Measurements from ENCODE around the gene ZNF213.
A peak's percentile ranks its signal among the peaks of the same experiment; 100 is the strongest.

ZNF213 gene

DNA sequence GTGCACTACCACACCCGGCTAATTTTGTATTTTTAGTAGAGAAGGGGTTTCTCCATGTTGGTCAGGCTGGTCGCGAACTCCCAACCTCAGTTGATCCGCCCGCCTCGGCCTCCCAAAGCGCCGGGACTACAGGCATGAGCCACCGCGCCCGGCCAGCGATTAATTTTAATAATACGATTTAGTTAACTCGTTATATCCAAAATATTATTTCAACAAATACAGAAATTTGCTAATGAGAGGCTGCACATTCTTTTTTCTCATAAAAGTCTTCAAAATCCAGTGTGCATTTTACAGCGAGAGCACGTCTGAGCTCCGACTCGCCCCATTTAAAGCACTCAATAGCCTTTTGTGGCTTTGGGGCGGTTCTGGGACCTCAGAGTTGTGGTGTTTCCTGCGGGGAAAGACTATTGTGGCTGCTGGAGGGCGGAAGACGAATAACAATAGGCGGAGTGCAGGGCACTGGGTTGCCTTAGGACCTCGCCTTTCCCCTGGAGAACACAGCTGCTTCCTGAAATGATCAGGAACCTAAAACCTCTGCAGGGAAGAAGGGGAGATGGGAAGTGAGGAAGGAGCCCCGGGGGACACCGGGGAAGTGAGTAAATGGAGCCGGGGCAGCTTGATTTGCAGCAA, 32.9 kb upstream of the ZNF213 start:
- peak in 1 of 2 donors; percentile 5 for DNase-seq

DNA sequence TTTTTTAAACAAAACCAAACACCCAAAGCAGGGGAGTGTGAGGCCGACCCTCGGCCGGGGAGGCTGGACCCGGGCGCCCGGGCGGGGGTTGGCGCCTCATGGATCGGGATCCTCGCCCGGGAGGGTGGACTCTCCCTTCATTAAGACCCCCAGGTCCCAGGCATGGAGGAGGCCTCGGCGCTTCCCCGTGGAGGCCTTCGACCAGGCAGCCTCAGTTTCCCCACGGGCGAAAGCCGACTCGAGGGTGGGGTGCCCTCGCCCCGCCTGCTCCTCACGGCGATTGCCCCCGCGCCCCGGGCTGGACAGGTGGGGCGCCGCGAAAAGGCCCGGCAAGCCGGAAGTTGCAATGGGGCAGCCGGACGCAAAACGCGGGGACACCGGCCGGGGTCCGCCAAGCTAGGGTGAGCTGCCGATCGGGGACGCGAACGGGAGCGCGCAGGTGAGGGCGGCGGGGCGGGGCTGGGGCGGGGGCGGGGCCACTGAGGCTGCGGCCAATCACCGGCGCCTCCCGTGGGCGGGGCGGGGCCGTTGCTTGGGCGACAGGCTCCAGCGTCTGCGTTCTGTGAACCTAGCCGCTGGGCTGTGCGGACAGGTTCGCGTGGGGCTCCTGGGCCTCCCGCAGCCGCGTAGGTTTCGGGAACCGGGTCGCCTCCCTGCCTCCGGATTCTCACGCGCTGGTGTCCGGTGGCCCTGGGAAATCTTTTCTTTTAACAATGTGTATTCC, 28.5 kb upstream of the ZNF213 start:
- peak; percentile 83 to 92 for DNase-seq

DNA sequence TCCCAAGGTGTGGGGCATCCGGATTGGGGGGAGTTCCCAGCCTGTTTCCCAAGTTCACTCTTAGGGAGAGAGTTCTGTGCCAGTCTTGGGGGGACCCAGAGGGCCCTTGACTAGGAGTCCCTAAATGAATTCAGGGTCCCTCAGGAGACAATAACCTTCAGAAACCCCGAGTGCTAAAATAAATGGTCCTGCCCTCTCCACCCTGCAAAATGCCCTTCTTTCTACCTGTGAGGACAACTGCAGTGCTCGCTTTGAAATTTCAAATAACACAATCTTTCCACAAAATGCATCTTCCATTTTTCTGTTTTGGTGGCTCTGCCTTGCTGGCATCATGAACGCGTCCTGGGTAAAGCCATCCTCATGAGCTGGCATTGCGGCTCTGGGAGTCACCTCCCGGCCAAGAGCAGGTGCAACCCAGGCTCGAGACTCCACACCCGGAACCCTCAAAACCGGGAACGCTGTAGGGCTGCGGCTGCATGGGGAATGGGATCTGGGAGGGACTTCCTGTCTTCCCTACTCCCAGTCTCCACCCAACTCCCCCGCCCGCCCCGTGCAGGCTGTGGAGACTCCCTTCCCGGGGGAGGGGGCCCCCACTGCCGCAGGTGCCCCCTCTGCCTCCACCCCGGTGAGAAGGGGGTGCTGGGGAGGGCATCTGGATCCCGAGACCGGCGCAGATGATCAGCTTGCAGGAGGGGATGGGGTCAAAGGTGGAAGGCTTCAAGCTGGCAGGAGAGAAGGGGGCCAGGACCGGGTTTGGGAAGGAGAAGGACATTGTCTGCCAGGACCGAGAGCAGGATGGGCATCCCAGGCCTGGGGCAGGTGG, 22.6 kb upstream of the ZNF213 start, which contains the start of gene ZNF205:
TSS of gene ZNF205 (plus strand) at position 529 of the 823 bp plus-strand sequence. CDS start 845 bp downstream, outside the sequence.
- peak; percentile 17 to 71 for DNase-seq

DNA sequence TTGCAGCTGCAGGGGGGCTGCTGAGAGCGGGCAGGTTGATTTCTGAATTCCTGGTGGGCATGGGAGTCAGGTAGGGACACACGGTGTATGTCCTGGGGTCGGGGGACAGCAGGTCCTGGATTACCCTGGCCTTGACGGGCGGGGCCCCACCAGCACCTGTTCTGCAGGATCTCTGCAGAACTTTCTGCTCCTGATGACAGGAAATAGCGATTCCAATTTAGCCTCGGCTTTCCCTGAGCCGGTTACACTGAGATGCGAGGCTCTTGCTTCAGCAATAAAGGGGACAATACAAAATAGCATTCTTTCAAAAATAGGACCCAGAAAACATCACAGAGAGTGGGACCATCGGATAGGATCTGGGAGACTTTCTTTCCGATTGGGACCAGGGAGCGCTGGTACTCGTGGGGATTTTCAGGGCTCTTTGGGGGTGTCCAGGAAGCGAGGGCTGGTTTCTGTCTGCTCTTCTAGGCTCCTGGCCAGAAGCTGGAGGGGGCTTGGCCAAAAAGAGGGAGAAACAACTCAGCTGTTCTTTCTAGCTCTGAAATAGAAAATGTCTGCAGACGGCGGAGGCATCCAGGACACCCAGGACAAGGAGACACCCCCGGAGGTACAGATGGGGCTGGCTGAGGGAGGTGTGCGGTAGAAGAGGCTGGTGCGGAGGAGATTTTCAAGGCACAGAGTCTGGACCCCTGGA, 21.8 kb upstream of the ZNF213 start:
- no peak for DNase-seq

DNA sequence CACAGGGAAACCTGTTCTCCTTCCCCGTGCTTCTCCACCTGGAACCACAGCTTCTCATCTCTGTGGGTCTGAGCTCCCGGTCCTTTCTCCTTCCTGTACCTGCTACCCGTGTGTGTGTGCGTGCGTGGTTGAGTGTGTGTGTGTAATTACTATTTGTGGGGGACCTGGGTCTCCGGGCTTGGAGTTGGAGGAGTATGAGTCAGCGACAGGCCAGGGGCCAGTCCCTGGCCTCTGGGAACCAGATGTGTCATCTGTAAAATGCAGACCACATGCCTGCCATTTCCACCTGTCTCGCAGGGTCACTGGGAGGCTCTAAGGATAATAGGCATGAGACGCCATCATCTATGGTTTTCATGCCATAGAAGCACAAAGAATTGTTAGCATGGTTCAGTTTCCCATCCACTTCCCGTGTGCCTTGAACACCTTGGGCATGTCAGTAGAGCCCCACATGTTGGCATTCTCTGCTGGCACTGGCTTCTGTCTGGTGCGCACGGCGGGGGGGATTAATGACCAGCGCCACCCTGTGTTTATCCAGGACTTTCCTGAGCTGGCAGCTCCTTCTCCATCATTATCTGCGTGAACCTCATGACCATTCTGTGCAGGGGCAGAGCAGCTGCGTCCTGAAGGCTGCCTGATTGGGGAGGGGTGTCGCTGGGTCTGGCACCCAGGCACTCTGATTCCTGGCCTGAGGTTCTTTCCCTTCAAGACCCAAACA, 20.9 kb upstream of the ZNF213 start:
- DNase-seq: no peak

DNA sequence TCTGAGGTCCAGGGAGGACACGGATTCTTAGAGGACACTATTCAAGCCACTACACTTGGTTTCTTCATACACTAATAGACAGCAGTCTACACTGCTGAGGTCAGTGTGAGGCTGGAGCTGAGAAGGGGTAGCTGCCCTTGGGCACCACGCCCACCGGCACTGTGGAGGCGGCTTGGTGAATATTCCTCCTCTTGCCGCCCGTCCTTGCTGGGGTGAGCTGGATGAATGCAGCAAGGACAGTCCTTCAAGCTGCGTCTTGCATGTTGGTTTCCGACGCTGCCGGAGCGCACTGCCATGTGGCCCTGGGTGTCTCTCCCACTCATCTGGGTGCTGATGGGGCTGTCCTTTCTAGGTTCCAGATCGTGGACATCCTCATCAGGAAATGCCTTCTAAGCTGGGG, 19.8 kb upstream of the ZNF213 start:
- DNase-seq: no peak

DNA sequence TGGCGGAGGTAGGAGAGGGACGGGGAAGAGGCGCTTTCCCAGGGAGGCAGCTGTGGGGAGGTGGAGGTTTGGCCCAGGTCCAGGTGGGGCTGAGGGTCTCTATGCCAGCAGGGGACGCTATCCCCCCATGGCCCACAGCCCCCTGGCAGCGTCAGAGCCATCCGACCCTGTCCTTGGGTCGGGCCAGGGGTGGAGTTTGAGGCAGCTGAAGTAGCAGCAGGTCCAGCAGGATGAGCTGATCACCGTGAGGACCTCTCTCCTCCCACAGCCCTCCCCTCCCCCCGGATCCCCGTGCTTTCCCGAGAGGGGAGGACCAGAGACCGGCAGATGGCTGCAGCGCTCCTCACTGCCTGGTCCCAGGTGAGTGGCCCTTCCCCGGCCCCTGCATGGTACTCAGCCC, 19.3 kb upstream of the ZNF213 start:
- DNase-seq: no peak

DNA sequence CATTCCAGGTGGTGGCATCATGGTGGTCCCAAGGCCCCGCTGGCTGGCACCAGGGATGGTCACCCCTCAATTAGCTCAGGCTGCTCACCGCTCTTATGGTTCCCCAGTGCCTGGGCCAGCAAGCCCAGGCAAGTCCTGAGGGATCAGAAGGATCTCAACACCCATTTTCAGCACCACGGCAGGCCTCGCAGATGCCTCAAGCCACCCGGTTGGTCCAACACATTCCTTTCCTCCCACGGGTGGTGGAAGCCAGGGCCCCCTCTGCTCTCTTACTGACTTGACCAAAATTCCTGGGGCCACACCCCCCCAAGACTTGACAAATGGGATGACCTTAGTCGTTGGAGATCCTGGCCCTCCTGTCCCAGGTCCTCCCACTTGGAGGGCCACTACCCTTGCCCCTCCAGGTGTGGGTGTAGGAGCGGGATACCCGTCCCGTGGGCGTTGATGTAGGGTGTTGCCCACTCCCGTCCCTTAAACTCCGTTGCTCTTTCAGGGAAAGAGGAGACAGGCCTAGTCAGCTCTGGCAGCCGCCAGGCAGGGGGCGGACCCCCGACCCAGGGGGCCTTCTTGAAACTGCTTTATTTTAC, 16.5 kb upstream of the ZNF213 start:
- no peak for DNase-seq

DNA sequence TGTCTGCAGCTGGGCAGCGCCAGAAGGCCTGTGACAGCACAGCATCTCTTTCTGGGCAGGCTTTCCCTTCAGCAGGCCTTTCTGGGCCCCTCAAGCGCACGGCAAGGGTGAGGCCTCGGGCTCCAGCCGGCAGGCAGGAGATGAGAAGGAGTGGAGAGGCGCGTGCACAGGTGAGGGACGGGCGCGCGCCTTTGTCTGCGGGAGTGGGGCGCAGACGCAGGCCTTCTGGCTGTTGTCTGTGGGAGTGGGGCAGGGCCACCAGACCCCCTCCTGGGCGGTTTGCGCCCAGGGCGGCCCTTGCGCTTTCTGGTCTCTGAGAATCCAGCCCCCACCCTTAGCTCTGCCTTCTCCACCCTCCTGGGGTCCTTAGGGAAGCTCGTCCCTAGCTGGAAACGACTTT, 16.0 kb upstream of the ZNF213 start:
- DNase-seq: no peak

DNA sequence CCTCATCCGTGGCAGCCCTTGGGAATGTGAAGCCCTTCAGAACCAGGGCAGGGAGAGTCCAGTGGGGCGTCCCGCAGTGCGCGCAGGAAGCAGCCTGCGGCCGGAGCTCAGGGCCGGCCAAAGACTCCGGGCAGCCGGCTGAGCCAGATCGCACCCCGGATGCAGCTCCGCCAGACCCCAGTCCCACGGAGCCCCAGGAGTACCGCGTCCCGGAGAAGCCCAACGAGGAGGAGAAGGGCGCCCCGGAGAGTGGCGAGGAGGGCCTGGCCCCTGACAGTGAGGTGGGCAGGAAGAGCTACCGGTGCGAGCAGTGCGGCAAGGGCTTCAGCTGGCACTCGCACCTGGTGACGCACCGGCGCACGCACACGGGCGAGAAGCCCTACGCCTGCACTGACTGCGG, 15.5 kb upstream of the ZNF213 start:
- DNase-seq: no peak

DNA sequence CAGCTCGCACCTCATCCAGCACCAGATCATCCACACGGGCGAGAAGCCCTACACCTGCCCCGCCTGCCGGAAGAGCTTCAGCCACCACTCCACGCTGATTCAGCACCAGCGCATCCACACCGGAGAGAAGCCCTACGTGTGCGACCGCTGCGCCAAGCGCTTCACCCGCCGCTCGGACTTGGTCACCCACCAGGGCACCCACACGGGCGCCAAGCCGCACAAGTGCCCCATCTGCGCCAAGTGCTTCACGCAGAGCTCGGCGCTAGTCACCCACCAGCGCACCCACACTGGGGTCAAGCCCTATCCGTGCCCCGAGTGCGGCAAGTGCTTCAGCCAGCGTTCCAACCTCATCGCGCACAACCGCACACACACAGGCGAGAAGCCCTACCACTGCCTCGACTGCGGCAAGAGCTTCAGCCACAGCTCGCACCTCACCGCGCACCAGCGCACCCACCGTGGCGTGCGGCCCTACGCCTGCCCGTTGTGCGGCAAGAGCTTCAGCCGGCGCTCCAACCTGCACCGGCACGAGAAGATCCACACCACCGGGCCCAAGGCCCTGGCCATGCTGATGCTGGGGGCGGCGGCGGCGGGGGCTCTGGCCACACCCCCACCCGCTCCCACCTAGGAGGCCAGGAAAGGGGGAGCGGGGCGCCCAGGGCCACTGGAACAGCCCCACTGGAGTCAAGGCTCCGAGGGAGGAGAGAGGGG, 15.0 kb upstream of the ZNF213 start:
- no peak for DNase-seq

DNA sequence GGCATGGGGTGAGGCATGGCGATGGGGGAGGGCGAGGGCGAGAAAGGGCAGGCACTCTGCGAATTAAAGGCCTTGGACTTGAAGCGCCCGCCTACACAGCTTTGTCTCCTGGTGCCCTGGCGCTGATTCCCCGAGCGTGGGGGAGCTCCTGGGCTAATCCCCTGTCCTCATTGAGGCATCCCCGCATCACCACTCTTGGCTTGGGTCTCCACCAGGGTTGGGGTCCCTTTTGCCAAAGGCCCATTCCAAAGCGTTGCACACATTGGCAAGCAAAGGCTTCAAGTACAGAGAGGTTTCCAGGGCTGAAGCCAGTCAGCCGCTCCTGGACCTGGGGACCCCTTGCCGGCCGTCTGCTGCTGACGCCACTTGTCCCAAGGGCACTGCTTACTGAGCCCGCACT, 14.4 kb upstream of the ZNF213 start:
- no peak for DNase-seq

DNA sequence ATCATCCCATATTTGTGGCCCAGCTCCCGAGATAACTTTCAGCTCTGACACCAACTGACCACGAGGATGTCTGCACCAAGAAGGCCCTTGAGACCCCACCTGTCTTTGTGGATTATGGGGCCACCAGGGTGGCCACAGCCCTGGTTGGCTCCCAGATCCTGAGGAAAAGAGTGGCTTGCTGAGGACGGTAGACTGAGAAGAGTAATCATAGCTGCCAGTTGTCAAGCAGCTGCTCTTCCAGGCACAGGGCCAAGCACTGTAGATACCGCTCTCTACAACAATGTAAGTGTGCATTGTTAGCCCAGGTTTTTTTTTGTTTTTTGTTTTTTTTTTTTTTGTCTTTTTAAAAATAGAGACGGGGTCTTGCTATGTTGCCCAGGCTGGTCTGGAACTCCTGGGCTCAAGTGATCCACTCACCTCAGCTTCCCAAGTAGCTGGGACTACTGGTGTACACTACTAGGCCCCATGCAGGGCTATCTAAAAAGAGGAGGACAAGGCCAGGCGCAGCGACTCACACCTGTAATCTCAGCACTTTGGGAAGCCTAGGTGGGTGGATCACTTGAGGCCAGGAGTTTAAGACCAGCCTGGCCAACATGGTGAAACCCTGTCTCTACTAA, 12.9 kb upstream of the ZNF213 start:
- no peak for DNase-seq

DNA sequence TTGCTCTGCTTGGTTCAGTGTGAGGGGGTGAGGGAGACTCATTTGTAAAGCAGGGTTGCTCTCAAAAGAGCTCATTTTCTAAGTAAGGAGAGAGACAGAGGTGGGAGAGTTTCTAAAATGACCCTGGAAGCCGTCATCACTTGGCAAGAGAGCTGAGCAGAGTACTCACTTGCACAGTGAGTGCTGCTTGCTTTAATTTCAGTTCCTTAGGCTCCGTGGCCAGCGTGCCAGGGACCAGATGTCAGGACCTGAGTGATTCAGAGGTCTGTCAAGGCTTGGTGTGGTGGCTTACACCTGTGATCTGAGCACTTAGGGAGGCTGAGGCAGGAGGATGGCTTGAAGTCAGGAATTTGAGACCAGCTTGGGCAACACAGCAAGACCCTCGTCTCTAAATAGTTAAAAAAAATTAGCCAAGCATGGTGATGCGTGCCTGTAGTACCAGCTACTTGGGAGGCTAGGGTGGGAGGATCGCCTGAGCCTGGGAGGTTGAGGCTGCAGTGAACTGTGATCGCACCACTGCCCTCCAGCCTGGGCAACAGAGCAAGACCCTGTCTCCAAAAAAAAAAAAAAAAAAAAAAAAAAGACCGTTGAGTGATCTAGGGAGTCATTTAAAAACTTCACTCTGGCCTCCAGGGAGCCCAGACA, 11.8 kb upstream of the ZNF213 start:
- no peak for DNase-seq

DNA sequence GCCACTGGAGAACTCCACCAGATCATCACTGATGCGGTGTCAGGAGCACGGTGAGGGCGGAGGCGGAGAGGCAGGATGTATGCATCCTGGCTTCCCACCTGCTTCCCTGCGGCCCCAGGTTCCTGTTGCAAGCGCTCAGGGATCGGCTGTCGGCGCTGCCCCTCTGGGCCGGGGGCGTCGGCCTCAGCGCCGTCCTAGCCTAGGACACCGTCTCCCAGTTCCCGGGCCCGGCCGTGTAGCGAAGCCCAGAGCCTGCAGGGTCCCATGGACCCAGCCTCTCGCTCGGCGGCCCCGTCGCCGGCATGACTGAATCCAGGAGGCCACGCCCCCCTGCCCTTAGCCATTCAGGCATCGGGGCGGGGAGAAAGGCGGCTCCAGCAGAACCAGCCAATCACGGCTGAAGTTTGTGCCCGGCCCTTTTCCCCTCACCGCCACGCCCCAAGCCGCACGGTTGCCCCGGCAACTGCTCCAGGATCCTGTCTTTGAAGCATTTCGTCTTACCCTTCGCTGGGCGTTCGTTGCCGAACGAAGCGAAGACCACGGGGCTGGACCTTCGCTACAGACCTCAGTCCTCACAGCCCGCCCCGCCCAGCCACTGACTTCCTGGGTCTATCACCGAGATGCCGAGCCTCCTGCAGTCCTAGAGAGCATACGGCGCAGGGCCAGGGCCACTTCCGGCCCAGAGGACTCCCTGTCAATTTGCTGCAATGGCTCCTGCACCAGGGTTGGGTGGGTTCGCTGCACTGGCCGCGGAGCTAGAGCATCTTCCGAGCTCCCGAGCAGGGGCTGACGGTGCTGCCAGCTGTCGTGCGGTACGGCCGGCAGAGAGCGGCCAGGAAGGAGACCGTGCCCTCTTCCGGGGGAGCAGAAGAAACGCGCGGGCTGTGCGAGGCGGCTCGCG, 10.6 kb upstream of the ZNF213 start:
- peak; percentile 88 to 96 for DNase-seq

DNA sequence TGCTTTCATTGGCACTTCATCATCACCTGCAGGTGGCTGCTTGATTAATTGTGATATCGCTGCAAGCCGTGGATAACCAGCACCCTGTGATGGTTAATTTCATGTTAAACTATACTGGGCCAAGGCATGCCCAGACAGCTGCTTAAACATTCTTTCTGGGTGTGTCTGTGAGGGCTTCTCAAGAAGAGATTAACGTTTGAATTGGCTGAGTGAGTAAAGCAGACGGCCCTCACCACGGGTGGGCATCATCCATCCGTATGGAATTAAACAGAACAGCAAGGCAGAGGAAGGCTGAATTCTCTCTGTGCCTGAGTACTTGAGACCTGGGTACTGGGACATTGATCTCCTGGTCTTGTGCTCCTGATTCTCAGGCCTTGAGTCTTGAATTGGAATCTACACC, 7.1 kb upstream of the ZNF213 start:
- no peak for DNase-seq

DNA sequence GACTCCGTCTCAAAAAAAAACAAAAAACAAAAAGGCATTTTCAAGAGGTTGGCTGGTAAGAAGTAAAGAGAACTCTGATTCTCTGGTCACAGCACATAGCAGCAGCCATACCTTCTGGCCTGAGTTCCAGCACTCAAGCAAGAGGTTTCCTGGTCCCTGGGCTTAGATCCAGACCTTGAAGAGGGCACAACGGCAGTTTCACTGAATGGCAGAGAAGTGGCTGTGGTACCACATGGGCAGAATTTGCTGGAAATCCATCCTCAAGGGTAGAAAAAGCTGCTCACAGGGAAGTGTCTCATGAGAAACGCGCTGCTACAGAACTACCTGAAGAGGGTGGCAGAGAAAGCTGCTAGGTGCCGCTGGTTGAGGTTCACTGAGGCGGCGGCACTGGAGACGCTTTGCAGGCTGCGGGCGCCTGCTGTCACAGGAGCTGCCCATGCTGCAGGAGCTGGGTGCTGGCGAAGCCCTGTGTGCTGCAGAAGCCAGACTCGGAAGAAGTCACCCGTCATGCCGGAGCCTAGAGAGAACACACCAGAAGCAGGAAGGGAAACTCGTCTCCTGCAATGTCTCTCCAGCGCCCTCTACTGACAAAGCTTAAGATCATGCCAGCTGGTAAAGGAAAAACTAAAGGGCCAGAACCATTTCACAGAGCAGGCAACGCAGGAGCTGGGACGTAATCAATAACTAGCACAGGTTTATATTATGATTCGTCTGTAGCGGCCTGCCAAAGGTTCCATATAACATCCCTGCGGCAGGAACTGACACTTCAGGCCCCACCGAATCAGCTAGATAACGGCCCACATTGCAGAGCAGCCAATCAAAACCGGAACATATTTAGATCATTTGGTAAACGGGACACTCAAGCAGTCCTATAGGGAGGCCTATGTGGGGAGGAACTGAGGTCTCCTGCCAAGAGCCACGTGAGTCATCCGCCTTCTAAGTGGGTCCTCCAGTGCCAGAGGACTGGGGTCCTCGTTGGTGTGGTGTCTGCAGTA, 5.4 kb upstream of the ZNF213 start:
- DNase-seq: peak; percentile 76 to 90

All from inflammatory macrophage treated with lipopolysaccharide for 1 hour (primary cell).